Measurements from ENCODE around the gene SDK1.

Gene SDK1

DNA sequence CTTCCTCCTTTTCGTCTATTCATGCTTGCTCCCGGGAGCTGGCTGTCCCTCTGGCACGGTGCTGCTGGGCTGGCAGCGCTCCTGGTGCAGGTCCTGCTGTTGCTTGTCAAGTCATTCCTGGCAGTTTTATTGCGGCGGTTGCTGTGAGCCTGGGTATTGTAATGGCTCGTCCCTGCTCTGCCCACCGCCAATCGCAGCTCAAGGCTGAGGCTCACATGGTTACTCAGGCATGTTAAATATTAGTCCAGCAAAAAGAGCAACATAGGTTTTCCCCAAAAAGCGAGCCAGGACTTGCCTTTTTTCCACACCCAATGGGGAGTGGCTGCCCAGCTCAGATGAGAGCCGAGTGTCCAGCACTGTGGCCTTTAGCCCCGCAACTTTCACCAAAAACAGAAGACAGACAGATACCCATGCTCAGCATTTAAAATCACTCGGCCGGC lies 888.1 kb downstream of the SDK1 start:
- DNase-seq (ENCODE audit: low read depth), result no peak
- H3K4me3 ChIP-seq (ENCODE audit: control insufficient read depth, low read depth, low read length), result no peak overlapping the region
- TF ChIP-seq, protein P1, sequence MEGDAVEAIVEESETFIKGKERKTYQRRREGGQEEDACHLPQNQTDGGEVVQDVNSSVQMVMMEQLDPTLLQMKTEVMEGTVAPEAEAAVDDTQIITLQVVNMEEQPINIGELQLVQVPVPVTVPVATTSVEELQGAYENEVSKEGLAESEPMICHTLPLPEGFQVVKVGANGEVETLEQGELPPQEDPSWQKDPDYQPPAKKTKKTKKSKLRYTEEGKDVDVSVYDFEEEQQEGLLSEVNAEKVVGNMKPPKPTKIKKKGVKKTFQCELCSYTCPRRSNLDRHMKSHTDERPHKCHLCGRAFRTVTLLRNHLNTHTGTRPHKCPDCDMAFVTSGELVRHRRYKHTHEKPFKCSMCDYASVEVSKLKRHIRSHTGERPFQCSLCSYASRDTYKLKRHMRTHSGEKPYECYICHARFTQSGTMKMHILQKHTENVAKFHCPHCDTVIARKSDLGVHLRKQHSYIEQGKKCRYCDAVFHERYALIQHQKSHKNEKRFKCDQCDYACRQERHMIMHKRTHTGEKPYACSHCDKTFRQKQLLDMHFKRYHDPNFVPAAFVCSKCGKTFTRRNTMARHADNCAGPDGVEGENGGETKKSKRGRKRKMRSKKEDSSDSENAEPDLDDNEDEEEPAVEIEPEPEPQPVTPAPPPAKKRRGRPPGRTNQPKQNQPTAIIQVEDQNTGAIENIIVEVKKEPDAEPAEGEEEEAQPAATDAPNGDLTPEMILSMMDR (conservative IDR thresholded peaks at IDR 0.05; ENCODE audit: control insufficient read depth, insufficient read depth, low read depth, low read length), result no peak

DNA sequence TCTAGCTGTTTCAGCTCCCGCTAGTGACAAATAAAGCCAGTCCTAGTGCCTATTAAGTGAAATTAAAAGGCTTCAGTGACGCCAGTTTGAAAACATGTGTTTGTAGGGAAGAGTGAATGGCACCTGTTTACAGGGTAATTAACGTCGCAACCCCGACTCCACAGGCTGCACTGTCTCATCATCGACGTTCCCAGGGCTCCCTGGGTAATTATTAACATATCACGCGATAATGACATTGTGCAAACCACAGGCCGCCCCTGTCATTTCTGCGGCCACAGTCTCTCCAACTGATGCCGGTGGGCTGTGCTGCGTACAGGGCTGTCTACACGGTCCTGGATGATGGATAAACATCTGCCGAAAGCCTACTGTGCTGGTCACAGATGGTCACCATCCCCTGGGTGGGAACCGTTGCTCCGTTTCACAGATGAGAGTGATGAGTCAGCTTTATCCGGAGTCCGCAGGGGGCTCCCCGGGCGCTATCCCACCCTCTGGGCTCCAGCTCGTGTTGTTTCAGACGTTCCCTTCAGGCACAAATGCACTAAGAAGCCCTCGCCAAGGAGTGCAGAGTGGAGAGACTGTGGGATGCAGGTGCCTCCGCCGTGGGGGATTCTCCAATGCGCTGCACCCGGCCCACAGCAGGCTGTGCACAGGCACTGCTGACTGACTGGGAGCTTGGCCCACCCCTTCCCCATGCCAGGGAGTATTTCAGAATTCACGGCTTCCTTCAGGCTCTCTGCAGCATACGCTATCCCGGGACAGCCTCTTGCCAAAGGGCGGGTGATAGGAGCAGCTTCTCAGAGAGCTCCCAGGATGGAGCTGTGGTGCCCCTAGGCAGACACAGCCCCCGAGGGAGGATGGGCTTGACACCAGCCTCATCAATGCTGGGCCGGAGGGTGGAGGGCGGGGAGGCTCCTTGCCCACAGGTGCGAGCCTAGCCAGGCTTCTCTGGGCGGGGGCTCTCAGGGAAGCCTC lies 889.2 kb downstream of the SDK1 start:
- TF ChIP-seq, protein P1 (conservative IDR thresholded peaks at IDR 0.05; ENCODE audit: control insufficient read depth, insufficient read depth, low read depth, low read length), result no peak
- H3K4me3 ChIP-seq (ENCODE audit: control insufficient read depth, low read depth, low read length), result no peak overlapping the region
- DNase-seq (ENCODE audit: low read depth), result no peak

DNA sequence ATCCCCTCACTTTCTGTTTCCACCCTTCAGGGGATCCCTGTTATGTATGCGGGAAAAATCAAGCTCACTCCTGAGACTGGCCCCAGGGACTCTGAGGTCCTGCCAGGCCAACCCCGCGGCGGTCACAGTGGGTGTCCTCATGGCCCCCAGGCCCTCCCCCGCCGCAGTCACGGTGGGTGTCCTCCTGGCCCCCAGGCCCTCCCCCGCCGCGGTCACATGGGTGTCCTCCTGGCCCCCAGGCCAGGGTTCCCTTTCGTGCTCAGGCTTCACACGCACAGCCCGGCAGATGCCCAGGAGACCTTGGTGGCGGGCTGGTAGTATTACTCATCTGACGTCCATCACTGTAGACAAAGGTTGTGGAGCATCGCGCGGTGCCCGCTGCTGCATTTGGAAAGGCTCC lies 890.0 kb downstream of the SDK1 start:
- TF ChIP-seq, protein P1 (conservative IDR thresholded peaks at IDR 0.05; ENCODE audit: control insufficient read depth, insufficient read depth, low read depth, low read length), result no peak
- no peak for DNase-seq (ENCODE audit: low read depth)
- no peak overlapping the region for H3K4me3 ChIP-seq (ENCODE audit: control insufficient read depth, low read depth, low read length)

DNA sequence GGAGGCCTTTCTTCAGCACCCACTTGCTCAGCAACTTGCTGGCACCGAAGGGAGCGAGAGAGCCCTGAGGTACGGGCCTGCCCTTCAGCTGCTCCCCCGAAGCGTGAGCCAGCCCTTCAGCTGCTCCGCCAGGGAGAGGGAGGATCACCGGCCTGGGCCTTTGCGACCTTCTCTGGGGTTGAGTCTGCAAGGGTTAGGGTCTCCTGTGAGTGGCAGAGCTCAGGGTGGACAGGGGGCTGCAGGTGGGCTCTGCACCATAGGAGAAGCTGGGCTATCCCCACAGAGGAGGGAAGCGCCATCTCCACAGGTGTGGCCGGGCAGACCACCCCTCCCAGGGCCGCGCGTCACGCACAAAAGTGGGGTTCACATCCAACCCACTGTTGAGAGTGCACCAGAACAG lies 890.5 kb downstream of the SDK1 start:
- H3K4me3 ChIP-seq (ENCODE audit: control insufficient read depth, low read depth, low read length), result no peak overlapping the region
- TF ChIP-seq, protein P1 (conservative IDR thresholded peaks at IDR 0.05; ENCODE audit: control insufficient read depth, insufficient read depth, low read depth, low read length), result no peak
- DNase-seq (ENCODE audit: low read depth), result no peak

DNA sequence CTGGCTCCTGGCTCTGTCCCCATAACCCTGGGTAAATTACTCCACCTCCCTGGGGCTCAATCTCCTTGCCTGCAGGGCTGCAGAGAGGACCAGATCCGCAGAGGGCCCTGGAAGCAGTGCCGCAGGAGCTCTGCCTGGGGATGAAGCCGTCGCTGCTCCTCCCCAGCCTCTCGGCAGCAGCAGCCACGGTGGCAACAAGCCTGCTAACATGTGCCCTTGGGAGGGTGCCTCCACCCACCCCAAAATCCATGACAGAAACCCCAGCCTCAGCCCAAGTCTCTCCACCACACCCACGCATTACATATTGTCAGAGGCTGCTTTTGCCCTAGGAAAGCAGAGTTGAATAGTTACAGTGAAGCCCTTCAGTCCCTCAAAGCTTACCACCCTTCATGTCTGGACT lies 894.6 kb downstream of the SDK1 start:
- TF ChIP-seq, protein P1 (conservative IDR thresholded peaks at IDR 0.05; ENCODE audit: control insufficient read depth, insufficient read depth, low read depth, low read length), result no peak
- DNase-seq (ENCODE audit: low read depth), result no peak
- H3K4me3 ChIP-seq (ENCODE audit: control insufficient read depth, low read depth, low read length), result no peak overlapping the region

DNA sequence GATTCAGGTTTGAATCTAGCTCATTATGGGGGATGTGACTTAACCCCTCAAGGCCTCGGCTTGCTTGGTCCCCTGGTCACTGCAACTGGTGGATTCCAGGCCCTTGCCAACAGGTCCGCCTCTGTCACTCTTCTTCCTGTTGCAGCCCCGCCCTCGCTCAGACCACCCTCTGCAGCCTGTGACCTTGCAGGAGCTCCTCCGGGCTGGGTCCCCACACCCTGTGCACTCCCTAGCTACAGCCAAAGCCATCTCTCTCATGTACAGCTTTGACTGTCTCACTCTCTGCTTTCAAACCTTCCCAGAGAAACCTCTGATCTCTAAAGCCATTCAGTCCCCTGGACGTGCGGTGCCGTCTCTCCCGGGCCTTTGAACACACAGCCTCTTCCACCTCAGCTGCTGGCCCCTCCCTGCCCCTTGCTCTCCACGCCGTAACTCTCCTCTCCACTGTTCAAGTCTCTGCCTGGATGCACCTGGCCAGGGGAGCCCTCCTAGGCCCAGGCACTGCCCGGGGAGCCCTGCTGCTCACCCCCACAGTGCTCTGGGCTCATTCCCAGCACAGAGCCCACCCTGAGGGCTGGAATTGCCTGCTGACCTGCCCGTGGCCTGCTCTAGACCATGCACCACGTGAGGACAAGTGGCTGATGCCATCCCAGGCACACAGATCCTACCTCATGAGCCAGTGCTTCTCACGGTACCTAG lies 895.2 kb downstream of the SDK1 start:
- no peak for DNase-seq (ENCODE audit: low read depth)
- TF ChIP-seq, protein P1 (conservative IDR thresholded peaks at IDR 0.05; ENCODE audit: control insufficient read depth, insufficient read depth, low read depth, low read length), result no peak
- no peak overlapping the region for H3K4me3 ChIP-seq (ENCODE audit: control insufficient read depth, low read depth, low read length)

All from fibroblast of mammary gland (primary cell).